GM08714 (cell line): ENCODE measurements around the gene CRYBB1.

ENCODE experiments used
- H3K4me3 ChIP-seq: fragments of 200-500 bp; sonication (Bioruptor generic); 2 replicates; pipeline ENCODE4 v1.5.1; 2014; ENCODE audit warnings: mild to moderate bottlenecking, low read length, inconsistent platforms
- ZNF274 ChIP-seq: IDR thresholded peaks from 2 replicates; pipeline ENCODE4 v1.6.1; 2012; ENCODE audit warnings: mild to moderate bottlenecking, low read depth, low read length

CRYBB1 gene

GRCh38 chr22:26550498-26551033 lies 67.3 kb downstream of the CRYBB1 start:
- no peak for TF ChIP-seq ZNF274
- H3K4me3 ChIP-seq: no peak overlapping the region

DNA sequence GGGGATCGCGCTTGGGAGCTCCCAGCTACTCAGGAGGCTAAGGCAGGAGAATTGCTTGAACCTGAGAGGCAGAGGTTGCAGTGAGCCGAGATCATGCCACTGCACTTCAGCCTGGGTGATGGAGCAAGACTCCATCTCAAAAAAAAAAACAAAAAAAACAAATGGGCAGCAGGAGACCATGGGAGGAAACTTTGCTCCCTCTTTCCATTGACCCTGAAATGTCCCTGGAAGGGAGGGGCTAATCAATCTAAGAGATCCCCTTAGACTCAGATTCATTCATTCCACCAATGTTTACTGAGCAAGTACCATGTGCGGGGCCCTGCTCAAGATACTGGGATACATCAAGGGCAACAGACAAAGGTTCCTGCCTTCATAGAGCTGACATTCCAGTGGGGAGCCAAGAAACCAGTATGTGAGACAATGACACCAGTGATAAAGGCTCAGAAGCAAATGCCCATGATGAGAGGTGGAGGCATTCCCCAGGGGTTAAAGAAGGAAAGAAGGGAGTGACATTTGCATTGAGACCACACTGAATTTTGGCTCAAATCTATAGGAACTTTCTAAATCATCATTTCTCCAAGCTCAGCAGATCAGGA lies 67.8 kb downstream of the CRYBB1 start:
- no peak for TF ChIP-seq ZNF274
- H3K4me3 ChIP-seq: no peak overlapping the region
